HG03064 (cell line): ENCODE data around the gene KPRP.

ENCODE experiments used
- ATAC-seq: cut with Tn5 transposase; IDR thresholded peaks from one replicate; pipeline ENCODE4 v1.9.1; 2021; ENCODE audit warnings: low read depth; ENCODE audit not compliant: unreplicated experiment

KPRP gene, protein sequence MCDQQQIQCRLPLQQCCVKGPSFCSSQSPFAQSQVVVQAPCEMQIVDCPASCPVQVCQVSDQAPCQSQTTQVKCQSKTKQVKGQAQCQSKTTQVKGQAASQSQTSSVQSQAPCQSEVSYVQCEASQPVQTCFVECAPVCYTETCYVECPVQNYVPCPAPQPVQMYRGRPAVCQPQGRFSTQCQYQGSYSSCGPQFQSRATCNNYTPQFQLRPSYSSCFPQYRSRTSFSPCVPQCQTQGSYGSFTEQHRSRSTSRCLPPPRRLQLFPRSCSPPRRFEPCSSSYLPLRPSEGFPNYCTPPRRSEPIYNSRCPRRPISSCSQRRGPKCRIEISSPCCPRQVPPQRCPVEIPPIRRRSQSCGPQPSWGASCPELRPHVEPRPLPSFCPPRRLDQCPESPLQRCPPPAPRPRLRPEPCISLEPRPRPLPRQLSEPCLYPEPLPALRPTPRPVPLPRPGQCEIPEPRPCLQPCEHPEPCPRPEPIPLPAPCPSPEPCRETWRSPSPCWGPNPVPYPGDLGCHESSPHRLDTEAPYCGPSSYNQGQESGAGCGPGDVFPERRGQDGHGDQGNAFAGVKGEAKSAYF

DNA sequence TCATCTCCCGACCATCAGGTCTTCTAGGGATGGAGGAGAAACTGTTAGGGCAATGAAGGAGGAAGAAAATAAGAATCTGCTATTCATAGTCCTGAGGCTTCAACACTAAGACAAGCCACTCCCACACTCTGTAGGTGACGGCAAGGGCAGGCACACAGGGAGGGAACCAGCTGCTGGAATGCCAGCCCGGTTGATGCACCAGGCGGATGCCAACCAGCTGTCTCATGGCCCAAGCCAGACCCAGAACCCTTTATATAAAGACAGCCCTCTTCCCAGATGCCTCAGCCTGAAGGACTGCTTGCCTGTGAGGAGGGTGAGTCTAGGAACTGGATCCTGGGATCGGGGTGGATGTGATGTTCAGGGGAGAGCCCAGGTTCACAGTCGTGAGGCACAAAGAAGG is at the start of gene KPRP:
Gene KPRP (plus strand): TSS at position 279 of the 400 bp plus-strand sequence. CDS start 1,564 bp downstream, outside the sequence.
- no peak for ATAC-seq

DNA sequence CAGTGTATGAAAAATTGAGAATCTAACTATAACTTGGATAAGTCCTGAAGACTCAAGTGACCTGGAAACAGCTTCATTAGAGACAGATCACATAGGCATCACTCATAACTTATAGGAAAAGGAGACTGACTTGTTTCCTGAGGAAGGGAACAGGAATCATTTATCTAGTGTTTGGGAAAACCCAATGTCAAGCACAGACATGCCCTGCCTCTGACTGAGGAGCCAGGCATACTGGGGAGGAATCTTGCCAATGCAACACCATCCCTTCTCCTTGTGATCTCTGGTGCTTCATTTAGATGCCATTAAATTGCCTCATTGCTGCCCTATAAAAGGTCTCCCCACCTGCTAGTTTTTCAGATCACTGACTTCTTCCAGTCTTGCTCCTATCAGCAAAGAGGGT is 39.6 kb upstream of the KPRP start:
- ATAC-seq = no peak

DNA sequence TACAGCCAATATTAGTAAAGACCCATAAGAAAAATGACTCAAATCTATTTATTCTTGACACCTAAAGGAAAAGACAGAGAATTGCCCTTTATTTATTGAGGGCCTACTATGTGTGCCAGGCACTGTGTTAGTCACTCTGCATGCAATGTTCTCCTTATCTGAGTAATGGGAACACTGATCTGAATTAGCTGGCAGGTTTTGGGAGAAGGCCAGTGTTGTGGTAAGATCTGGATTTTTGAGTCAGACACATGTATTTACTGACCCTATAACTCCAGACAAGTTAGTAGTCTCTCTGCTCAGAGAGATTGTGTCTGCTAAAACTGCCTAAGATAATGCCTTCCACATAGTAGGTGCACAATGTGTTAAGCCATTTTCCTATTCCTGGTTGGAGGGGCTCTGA is 32.6 kb upstream of the KPRP start:
- no peak for ATAC-seq

DNA sequence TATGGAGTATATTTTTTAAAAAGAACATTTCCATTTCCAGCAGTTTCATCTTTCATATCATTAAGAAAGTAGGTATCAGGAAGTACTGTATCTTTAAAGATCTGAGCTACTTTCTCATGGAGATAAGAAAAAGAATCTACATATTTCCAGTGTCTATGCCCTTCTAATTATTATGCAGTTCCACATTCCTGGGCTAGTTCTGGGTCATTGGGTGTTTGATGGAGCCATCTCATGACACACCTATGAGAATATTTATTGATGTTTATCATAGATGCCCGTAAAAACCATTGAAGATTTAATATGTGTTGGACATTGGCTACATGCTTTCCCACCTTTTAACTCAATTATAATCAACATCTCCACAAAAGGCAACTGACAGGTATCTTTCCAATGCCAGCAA is 28.8 kb upstream of the KPRP start:
- ATAC-seq = no peak

DNA sequence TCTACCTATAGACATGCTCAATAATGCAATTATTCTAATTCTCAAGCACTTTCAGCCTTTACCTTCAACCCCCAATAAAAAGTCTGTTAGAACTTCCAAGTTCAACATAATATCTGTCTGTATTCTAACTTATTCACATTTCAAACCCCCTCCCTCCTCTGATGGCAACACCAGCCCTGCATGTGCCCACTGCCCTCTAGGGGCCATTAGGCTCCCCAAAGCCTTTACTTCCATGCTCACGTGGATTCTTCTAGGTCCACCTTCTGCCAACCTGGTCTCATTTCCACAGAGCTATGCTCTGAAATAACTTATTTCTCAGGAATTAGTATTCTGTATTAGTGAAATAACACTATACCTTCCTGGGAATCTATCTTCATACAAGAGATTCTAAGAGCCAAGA is 22.2 kb upstream of the KPRP start:
- no peak for ATAC-seq

DNA sequence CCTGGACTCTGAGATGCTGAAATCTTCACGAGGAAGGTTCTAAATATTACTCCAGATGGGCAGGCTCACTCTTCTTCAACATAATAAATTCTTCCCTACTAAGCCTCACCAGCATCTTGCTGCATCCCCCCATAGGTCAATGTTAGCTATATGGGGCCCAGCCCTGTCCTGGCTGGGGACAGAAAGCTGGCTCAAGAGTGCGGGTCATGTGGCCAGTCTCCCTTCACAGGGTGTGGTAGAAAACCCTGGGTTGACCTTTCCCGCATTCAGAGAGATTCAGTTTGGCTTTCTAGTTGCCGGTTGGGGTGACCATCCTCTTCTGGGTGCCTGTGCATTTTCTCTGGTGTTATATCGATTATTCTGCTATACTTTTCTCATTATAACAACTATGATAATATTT is 19.8 kb upstream of the KPRP start:
- ATAC-seq = no peak

DNA sequence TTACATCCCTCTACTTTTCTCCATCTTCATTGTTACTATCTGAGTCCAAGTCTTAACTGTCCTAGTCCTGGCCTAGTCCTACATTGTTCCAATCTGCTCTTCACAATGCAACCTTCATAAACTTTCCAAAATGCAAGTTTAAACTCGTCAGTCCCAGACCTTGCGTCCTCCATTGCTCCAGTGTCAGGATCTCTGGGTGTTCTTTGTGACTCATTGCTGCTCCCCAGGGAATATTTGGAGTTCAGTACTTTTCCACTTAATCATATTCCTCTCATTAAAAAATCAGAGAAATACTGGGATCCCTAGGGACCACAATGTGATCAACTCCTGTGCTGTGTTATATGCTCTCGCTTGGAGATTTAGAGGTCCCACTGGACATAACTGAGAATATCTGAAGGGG is 18.0 kb upstream of the KPRP start:
- ATAC-seq = no peak

DNA sequence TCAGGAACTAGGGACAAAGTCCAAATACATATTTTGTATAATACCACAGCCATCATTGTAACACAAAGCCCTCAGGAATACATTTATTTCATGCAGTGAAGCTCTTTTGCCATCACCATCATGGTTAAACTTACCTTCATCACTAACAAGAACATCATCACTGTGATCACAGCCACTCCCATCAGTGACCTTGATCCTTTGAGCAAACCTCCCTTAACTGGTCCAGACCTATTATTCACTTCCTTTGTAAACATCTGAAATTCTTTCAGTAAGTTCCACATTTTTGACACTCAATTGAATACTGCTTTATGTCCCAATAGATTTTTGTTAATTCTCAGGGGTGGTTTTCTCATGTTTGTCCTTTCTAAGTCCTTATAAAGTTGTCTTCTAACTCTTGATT is 16.2 kb upstream of the KPRP start:
- no peak for ATAC-seq

DNA sequence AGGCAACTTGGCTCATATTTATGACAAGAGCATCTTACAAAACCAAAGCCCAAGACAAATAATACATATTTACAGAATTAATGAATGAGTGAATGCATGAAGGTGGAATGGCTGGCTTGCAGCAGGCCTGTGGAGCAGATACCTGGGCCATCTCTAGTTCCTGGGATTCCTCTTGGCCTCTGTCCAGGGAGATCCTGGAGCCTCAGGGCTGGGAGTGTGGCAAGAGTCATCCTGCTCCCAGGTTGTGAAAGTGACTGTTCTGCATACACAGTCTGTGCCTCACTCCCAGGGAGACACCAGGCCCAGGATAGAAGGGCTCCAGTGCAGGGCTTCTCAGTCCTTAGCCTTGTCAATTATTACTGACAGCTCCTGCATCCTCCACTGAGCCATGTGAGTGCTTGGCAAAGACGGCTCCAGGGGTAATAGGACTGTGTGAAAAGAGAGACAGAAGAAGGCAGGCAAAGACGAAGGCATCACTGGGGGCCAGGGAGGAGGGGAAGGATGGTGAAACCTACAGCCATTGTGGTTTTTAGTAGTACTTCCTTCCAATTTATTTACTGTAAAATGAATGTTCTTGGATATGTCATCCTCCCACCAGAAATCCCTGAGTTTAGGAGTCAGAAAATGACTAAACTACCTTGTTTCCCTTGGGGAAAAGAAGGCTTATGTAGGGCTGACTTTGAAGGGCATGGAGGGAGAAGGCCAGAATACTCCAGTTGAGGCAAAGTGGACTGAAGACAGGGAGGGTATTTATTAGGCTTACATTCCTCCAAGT is 14.3 kb upstream of the KPRP start:
- ATAC-seq = no peak

DNA sequence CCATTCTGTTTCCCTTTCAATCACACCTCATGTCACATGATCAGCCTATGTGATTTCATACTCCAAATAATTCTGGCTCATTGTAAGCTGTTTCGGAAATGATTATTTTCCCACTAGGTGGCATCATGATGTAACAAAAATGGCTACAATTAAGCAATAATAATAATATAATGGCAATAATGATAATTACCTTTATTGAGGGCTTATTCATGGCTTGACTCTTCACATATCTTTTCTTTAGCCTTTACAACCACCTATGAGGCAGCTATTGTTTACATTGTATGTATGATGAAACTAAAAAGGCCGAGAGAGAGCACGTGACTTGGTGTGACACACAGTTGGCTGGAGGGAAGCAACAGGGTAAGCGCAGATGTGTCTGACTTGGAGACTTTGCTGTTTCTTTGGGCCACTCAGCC is 12.5 kb upstream of the KPRP start:
- ATAC-seq = no peak

DNA sequence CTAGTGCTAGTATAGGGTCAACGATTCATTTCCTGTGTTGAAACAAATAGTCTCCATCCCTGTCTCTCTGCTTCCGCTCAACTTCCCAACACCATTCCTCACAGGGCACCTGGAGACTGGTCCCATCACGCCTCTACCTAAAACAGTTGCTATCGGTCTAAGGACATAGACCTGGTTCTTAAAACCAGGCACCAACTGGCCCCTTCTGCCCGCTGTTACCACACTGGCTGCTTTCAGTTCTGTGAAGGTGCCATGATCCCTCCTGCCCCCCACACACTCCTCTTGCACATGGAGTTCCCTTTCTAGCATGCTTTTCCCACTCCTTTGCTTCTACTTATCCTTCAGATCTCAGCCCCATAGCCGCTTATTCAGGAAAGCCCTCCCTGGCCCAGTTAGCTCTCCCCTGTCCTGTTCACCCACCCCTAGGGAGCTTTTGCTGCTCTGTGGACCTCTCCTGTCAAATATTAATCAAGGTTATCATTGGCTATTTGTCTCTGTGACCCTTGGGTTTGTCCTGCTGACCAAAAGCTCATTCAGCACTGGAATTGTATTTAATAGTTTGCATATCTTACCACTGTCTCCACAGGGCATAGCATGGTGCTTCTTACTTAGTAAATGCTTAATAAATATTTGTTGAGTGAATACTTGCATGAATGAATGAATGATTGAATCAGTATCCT is 11.9 kb upstream of the KPRP start:
- no peak for ATAC-seq

DNA sequence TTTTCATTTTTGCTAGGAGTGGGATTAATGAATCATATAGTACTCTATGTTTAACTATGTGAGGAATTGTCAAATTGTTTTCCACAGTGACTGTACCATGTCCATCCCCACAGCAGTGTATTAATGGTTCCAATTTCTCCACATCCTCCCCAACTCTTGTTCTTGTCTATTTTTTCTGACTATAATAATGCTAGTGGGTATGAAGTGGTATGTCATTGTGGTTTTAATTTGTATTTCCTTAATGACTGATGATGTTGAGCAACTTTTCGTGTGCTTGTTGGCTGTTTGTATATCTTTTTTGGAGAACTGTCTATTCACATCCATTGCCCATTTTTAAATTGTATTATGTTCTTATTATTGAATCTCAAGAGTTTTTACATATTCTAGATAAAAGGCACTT is 10.0 kb upstream of the KPRP start:
- no peak for ATAC-seq

DNA sequence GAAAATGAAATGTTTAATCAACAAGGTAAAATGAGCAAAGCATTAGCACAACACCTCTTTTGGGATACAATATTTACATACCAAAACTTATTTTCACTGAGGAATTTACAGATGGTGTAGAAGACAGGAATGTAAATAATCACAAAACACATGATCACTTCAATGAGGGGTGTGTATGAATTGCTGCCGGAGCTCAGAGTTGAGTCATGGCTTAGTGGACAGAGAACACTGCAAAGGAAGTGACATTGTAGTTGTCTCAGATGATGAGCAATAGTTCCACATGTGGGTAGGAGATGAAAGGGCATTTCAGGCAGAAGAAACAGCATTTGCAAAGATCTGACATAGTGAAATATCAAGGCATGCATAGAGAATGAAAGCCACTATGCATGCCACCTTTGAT is 5.6 kb upstream of the KPRP start:
- no peak for ATAC-seq

DNA sequence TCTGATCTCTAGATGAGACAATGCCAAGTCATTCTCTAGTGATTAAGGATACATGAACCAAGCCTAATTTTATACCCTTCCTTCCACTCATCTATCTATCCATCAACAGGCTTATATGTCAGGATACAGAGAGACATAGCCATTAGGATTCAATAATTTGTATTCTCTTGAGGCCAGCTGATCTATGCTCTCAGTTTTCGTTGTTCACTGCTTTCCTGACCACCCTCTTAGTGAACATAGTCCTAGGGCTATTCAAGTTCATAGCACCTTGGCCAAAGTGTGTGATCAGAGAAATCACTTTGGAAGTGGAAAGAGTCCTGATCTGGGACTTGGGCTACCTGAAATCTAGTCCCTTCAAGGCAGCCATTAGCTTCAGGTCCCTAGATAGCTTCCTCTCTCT is 4.2 kb upstream of the KPRP start:
- no peak for ATAC-seq

DNA sequence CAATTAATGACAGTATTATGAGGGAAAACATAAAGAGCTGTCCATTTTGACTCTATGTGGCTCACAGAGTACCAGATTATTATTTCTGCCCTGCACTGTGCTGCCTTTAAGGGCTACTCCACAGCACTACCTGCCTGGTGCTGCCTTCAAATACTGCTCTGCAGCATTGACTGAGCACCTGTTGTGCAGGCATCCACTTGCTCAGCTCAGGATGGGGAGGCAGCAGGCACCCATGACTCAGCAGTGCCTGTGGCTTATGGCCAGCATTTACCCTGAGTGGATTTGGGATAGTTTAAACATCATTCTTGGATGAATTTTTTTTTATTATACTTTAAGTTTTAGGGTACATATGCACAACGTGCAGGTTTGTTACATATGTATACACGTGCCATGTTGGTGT is 953 bp upstream of the KPRP start:
- ATAC-seq = no peak

DNA sequence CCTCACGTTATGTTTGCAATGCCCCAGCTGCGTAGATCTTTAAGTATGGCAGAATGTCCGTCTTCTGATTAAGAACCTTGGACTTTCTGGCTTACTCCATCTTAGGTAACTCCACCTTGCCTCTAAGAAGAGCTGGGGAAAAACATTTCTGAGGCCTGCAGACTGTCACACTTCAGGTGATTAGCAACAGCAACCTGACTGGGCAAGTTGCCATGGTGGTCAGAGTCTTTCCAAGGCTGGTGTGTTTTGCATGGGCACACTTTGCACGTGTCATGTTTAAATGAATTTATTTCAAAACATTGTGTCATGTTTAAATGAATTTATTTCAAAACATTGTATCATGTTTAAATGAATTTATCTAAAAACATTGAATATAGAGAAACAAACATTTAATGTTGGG is 811 bp downstream of the KPRP start:
- no peak for ATAC-seq

DNA sequence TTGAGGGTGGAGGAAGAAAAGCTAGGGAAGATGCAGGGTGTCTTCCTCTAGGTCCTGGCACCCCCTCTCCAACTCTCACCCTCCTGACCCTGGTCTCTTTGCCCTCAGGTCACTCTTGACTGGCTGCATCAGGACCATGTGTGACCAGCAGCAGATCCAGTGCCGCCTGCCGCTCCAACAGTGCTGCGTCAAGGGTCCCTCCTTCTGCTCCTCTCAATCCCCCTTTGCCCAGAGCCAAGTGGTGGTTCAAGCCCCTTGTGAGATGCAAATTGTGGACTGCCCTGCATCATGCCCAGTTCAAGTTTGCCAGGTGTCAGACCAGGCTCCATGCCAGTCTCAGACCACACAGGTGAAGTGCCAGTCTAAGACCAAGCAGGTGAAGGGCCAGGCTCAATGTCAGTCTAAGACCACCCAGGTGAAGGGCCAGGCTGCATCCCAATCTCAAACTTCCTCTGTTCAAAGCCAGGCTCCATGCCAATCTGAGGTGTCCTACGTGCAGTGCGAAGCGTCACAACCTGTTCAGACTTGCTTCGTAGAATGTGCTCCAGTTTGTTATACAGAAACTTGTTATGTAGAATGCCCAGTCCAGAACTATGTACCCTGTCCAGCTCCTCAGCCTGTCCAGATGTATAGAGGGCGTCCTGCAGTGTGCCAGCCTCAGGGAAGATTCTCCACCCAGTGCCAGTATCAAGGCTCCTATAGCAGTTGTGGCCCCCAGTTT is 1.8 kb downstream of the KPRP start:
- ATAC-seq = no peak

DNA sequence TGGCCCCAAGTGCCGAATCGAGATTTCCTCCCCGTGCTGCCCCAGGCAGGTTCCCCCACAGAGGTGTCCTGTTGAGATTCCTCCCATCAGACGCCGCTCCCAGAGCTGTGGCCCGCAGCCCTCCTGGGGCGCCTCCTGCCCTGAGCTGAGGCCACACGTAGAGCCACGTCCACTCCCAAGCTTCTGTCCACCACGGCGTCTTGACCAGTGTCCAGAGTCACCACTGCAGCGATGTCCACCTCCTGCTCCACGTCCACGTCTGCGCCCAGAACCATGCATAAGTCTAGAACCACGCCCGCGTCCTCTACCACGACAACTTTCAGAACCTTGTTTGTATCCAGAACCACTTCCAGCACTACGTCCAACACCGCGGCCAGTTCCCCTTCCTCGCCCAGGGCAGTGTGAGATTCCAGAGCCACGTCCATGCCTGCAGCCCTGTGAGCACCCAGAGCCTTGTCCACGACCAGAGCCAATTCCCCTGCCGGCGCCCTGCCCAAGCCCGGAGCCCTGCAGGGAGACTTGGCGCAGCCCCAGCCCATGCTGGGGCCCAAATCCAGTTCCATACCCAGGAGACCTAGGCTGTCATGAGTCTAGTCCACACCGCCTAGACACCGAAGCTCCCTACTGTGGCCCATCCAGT is 2.8 kb downstream of the KPRP start:
- no peak for ATAC-seq

DNA sequence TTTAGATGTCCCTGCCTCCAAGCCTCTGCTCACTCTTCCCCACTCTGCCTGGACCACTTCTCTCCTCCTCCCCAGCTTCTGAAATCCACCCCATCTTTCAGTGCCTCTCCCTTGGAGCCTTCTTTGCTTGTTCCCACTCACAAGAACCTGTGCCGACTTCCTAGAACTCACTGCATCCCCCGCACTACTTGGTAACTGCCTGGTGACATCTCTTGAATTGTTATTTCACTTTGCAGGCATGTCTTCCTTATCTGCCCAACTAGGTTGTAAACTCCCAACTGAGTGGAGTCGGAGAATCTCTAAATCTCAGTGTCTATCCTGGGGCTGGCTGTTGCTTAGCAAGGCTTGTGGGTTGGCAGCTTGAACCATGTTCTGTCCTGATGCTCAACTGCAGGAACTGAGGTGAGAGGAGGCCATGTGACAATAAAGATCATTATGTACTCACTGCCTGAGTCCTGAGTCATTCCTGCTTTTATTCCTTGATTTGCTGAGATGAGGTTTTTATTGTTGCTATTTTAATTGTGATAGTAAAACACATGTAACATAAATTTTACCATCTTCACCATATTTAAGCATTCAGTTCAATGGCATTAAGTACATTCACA is 3.9 kb downstream of the KPRP start:
- no peak for ATAC-seq
